ENCODE data around the gene MYD88. TPM values are rescaled to one million over a fixed set of nuclear protein-coding genes. Genes with fewer than 3 reads are reported as not detected.

The MYD88 gene
- total RNA-seq, 1 donor from 2014 or later: 55.8 TPM

GRCh38 chr3:38163841-38164642 is 25.6 kb downstream of the MYD88 start:
- Mint-ChIP-seq H3K9me3 (ENCODE audit: unreplicated experiment) (peaks cover 3% of the 10 kb centered on the region), H3K27me3 (ENCODE audit: low read depth, unreplicated experiment) (no peaks in the 10 kb centered on the region), H3K36me3 (ENCODE audit: low read depth, unreplicated experiment) (peaks cover 7% of the 10 kb centered on the region), H3K4me3 (ENCODE audit: unreplicated experiment) (peak overlapping the region; percentile 99), H3K4me1 (ENCODE audit: low read depth, unreplicated experiment) (peaks cover 20% of the 10 kb centered on the region), H3K27ac (ENCODE audit: unreplicated experiment) (peak overlapping the region; percentile 98)
- TF ChIP-seq CTCF (IDR thresholded peaks at IDR 0.05; ENCODE audit: insufficient read depth, low read depth, low read length) (no peak), EZH2 (IDR thresholded peaks at IDR 0.05; ENCODE audit: insufficient read depth, low read length) (no peak)
- no peaks in the 10 kb centered on the region for H4K20me1 ChIP-seq (ENCODE audit: insufficient read depth, low read length)
- H3K79me2 ChIP-seq (ENCODE audit: insufficient read depth, low read length): peaks cover 35% of the 10 kb centered on the region
- peak overlapping the region; percentile 88 for H3K9ac ChIP-seq (ENCODE audit: low read length)
- peak overlapping the region; percentile 97 for H3K27ac ChIP-seq (ENCODE audit: low read depth, low read length)
- H3K4me3 ChIP-seq (ENCODE audit: insufficient read depth, low read depth, low read length): peak overlapping the region; percentile 96
- H3K9me3 ChIP-seq (ENCODE audit: insufficient read depth, low read depth, low read length): no peaks in the 10 kb centered on the region
- peak overlapping the region; percentile 93 for H2AFZ ChIP-seq (ENCODE audit: low read depth, low read length)
- peaks cover 17% of the 10 kb centered on the region for H3K4me1 ChIP-seq (ENCODE audit: insufficient read depth, low read length)
- no peak for FAIRE-seq
- H3K27me3 ChIP-seq (ENCODE audit: insufficient read depth, low read length): no peaks in the 10 kb centered on the region
- no peak for DNase-seq (ENCODE audit: low read depth)
- H3K4me2 ChIP-seq (ENCODE audit: low read length): peak overlapping the region; percentile 90
- no peaks in the 10 kb centered on the region for H3K36me3 ChIP-seq (ENCODE audit: insufficient read depth, low read length)

GRCh38 chr3:38164643-38164951 is 26.1 kb downstream of the MYD88 start:
- Mint-ChIP-seq H3K4me1 (ENCODE audit: low read depth, unreplicated experiment) (peaks cover 26% of the 10 kb centered on the region), H3K27me3 (ENCODE audit: low read depth, unreplicated experiment) (no peaks in the 10 kb centered on the region), H3K9me3 (ENCODE audit: unreplicated experiment) (peaks cover 3% of the 10 kb centered on the region), H3K4me3 (ENCODE audit: unreplicated experiment) (peak overlapping the region; percentile 99), H3K36me3 (ENCODE audit: low read depth, unreplicated experiment) (peaks cover 7% of the 10 kb centered on the region), H3K27ac (ENCODE audit: unreplicated experiment) (peak overlapping the region; percentile 98)
- H3K27me3 ChIP-seq (ENCODE audit: insufficient read depth, low read length): no peaks in the 10 kb centered on the region
- peaks cover 41% of the 10 kb centered on the region for H3K79me2 ChIP-seq (ENCODE audit: insufficient read depth, low read length)
- FAIRE-seq (no peak), DNase-seq (ENCODE audit: low read depth) (no peak)
- peak overlapping the region; percentile 88 for H3K9ac ChIP-seq (ENCODE audit: low read length)
- no peaks in the 10 kb centered on the region for H4K20me1 ChIP-seq (ENCODE audit: insufficient read depth, low read length)
- H3K4me1 ChIP-seq (ENCODE audit: insufficient read depth, low read length): peaks cover 23% of the 10 kb centered on the region
- peak overlapping the region; percentile 90 for H3K4me2 ChIP-seq (ENCODE audit: low read length)
- H3K4me3 ChIP-seq (ENCODE audit: insufficient read depth, low read depth, low read length): peak overlapping the region; percentile 96
- no peaks in the 10 kb centered on the region for H3K36me3 ChIP-seq (ENCODE audit: insufficient read depth, low read length)
- no peak for TF ChIP-seq CTCF (IDR thresholded peaks at IDR 0.05; ENCODE audit: insufficient read depth, low read depth, low read length)
- no peak for TF ChIP-seq EZH2 (IDR thresholded peaks at IDR 0.05; ENCODE audit: insufficient read depth, low read length)
- no peaks in the 10 kb centered on the region for H3K9me3 ChIP-seq (ENCODE audit: insufficient read depth, low read depth, low read length)
- H2AFZ ChIP-seq (ENCODE audit: low read depth, low read length): peak overlapping the region; percentile 93
- peak overlapping the region; percentile 97 for H3K27ac ChIP-seq (ENCODE audit: low read depth, low read length)

Data from astrocyte (in vitro differentiated cells and primary cell).